ENCODE data around the gene PADI3.

Gene PADI3

GRCh38 chr1:17214876-17215544 lies 33.9 kb upstream of the PADI3 start:
- no peak for DNase-seq (ENCODE audit: low spot score)

GRCh38 chr1:17215545-17215890 lies 33.4 kb upstream of the PADI3 start:
- DNase-seq (ENCODE audit: low spot score) = no peak

GRCh38 chr1:17216078-17216477 lies 32.8 kb upstream of the PADI3 start:
- DNase-seq (ENCODE audit: low spot score) = no peak

GRCh38 chr1:17217607-17218006 lies 31.3 kb upstream of the PADI3 start:
- no peak for DNase-seq (ENCODE audit: low spot score)

GRCh38 chr1:17218939-17219338 lies 30.0 kb upstream of the PADI3 start:
- no peak for DNase-seq (ENCODE audit: low spot score)

GRCh38 chr1:17220287-17220686 lies 28.6 kb upstream of the PADI3 start:
- no peak for DNase-seq (ENCODE audit: low spot score)

GRCh38 chr1:17222557-17222956 lies 26.3 kb upstream of the PADI3 start:
- DNase-seq (ENCODE audit: low spot score) = no peak

GRCh38 chr1:17224434-17224833 lies 24.5 kb upstream of the PADI3 start:
- DNase-seq (ENCODE audit: low spot score) = no peak

- no peak for DNase-seq (ENCODE audit: low spot score)
These were observed 23.8 kb upstream of the PADI3 start for GRCh38 chr1:17225140-17225539.

- DNase-seq (ENCODE audit: low spot score) = no peak
These were observed 21.5 kb upstream of the PADI3 start for GRCh38 chr1:17227358-17227915.

GRCh38 chr1:17228619-17229018 lies 20.3 kb upstream of the PADI3 start:
- DNase-seq (ENCODE audit: low spot score) = no peak

GRCh38 chr1:17229379-17229778 lies 19.5 kb upstream of the PADI3 start:
- no peak for DNase-seq (ENCODE audit: low spot score)

- DNase-seq (ENCODE audit: low spot score) = no peak
These were observed 18.8 kb upstream of the PADI3 start for GRCh38 chr1:17230106-17230505.

- DNase-seq (ENCODE audit: low spot score) = no peak
These were observed 18.1 kb upstream of the PADI3 start for GRCh38 chr1:17230671-17231310.

GRCh38 chr1:17232759-17233661 lies 15.9 kb upstream of the PADI3 start:
- DNase-seq (ENCODE audit: low spot score) = no peak

GRCh38 chr1:17233675-17234320 lies 15.1 kb upstream of the PADI3 start:
- DNase-seq (ENCODE audit: low spot score) = no peak

GRCh38 chr1:17234405-17234804 lies 14.5 kb upstream of the PADI3 start:
- DNase-seq (ENCODE audit: low spot score) = no peak

GRCh38 chr1:17235135-17235885 lies 13.6 kb upstream of the PADI3 start:
- no peak for DNase-seq (ENCODE audit: low spot score)

GRCh38 chr1:17236779-17237560 lies 11.9 kb upstream of the PADI3 start:
- peak; percentile 85 for DNase-seq (ENCODE audit: low spot score)

GRCh38 chr1:17237561-17237903 lies 11.4 kb upstream of the PADI3 start:
- DNase-seq (ENCODE audit: low spot score) = no peak

- peak; percentile 79 for DNase-seq (ENCODE audit: low spot score)
These were observed 9.5 kb upstream of the PADI3 start for GRCh38 chr1:17239420-17239819.

Data from D341Med (cell line).